Skin epidermis (tissue), 12 donors: ENCODE data around the gene KLF15.

Experiments used
- H3K27ac ChIP-seq, 21 experiments: fragments of 200-600 bp; sonication (generic) in 11 of 21; one replicate each; pipeline ENCODE4 v1.5.0; 2020; ENCODE audit warnings: mild to moderate bottlenecking in 3 of 21, inconsistent platforms in 2 of 21, moderate library complexity in 2 of 21
- H3K4me3 ChIP-seq, 7 experiments: fragments of 200-600 bp; sonication (generic) in 2 of 7; one replicate each; pipeline ENCODE4 v1.5.0; 2020; ENCODE audit warnings: inconsistent platforms in 2 of 7, mild to moderate bottlenecking in 2 of 7, moderate library complexity in 1 of 7

KLF15 gene

GRCh38 chr3:126390201-126390600, 33.0 kb upstream of the KLF15 start:
- Histone ChIP-seq H3K4me3 (no peak overlapping the region), H3K27ac (no peak overlapping the region)

GRCh38 chr3:126389794-126390146, 32.6 kb upstream of the KLF15 start:
- Histone ChIP-seq H3K27ac (no peak overlapping the region), H3K4me3 (no peak overlapping the region)

GRCh38 chr3:126389112-126389793, 32.0 kb upstream of the KLF15 start:
- H3K27ac ChIP-seq: peak overlapping the region in 8 of 21 experiments; percentile 4 to 66 (median 54)
- peak overlapping the region; percentile 10 to 41 (median 31) for H3K4me3 ChIP-seq

- no peak overlapping the region for H3K27ac ChIP-seq
- no peak overlapping the region for H3K4me3 ChIP-seq
Measured at GRCh38 chr3:126381966-126382365, 24.8 kb upstream of the KLF15 start.

- Histone ChIP-seq H3K27ac (no peak overlapping the region), H3K4me3 (no peak overlapping the region)
Measured at GRCh38 chr3:126380011-126380768, 23.0 kb upstream of the KLF15 start.

- Histone ChIP-seq H3K27ac (no peak overlapping the region), H3K4me3 (no peak overlapping the region)
Measured at GRCh38 chr3:126378341-126378751, 21.1 kb upstream of the KLF15 start.

GRCh38 chr3:126377211-126377610, 20.0 kb upstream of the KLF15 start:
- no peak overlapping the region for H3K27ac ChIP-seq
- no peak overlapping the region for H3K4me3 ChIP-seq

GRCh38 chr3:126376444-126376843, 19.2 kb upstream of the KLF15 start:
- Histone ChIP-seq H3K27ac (peak overlapping the region in 1 of 21 experiments; percentile 12), H3K4me3 (no peak overlapping the region)

GRCh38 chr3:126375835-126376331, 18.7 kb upstream of the KLF15 start:
- no peak overlapping the region for H3K4me3 ChIP-seq
- H3K27ac ChIP-seq: peak overlapping the region in 2 of 21 experiments; percentile 12 to 45

- H3K4me3 ChIP-seq: no peak overlapping the region
- H3K27ac ChIP-seq: peak overlapping the region in 1 of 21 experiments; percentile 12
Measured at GRCh38 chr3:126373682-126374601, 16.7 kb upstream of the KLF15 start.

- H3K27ac ChIP-seq: no peak overlapping the region
- H3K4me3 ChIP-seq: no peak overlapping the region
Measured at GRCh38 chr3:126373146-126373613, 16.0 kb upstream of the KLF15 start.

- no peak overlapping the region for H3K27ac ChIP-seq
- H3K4me3 ChIP-seq: no peak overlapping the region
Measured at GRCh38 chr3:126372413-126373145, 15.4 kb upstream of the KLF15 start.

GRCh38 chr3:126371096-126371705, 14.0 kb upstream of the KLF15 start:
- no peak overlapping the region for H3K27ac ChIP-seq
- no peak overlapping the region for H3K4me3 ChIP-seq

- H3K27ac ChIP-seq: no peak overlapping the region
- no peak overlapping the region for H3K4me3 ChIP-seq
Measured at GRCh38 chr3:126370606-126371005, 13.4 kb upstream of the KLF15 start.

- Histone ChIP-seq H3K27ac (no peak overlapping the region), H3K4me3 (no peak overlapping the region)
Measured at GRCh38 chr3:126370055-126370454, 12.8 kb upstream of the KLF15 start.

- Histone ChIP-seq H3K4me3 (no peak overlapping the region), H3K27ac (no peak overlapping the region)
Measured at GRCh38 chr3:126369490-126369889, 12.3 kb upstream of the KLF15 start.

- no peak overlapping the region for H3K4me3 ChIP-seq
- H3K27ac ChIP-seq: no peak overlapping the region
Measured at GRCh38 chr3:126367316-126367805, 10.2 kb upstream of the KLF15 start.

GRCh38 chr3:126365351-126366277, 8.4 kb upstream of the KLF15 start:
- Histone ChIP-seq H3K27ac (no peak overlapping the region), H3K4me3 (no peak overlapping the region)
